H9 (cell line): Measurements from ENCODE around the gene FAM72A. TPM values are rescaled to one million over a fixed set of nuclear protein-coding genes. Genes with fewer than 3 reads are reported as not detected.
"Not testable (repeated sequence)": the region's sequence is repeated elsewhere in the genome, so short reads cannot be mapped to it uniquely, and the experiment has no call there.

ENCODE experiments used
- DNase-seq: peaks from one replicate; pipeline ENCODE4 v3.0.0-alpha.2; 2017
- H2AFZ ChIP-seq: one replicate; pipeline ENCODE4 v1.6.1; 2013; ENCODE audit warnings: mild to moderate bottlenecking, low read length, control low read depth, moderate library complexity
- H2AK5ac ChIP-seq: 2 replicates; pipeline ENCODE4 v1.6.1; 2013; ENCODE audit warnings: low read length, control low read depth, mixed read lengths; ENCODE audit not compliant: insufficient read length
- H2BK120ac ChIP-seq: one replicate; pipeline ENCODE4 v1.6.1; 2013; ENCODE audit warnings: low read depth, mild to moderate bottlenecking, low read length, control low read depth, inconsistent platforms; ENCODE audit not compliant: poor library complexity, severe bottlenecking
- H2BK12ac ChIP-seq: 2 replicates; pipeline ENCODE4 v1.6.1; 2013; ENCODE audit warnings: low read length, control low read depth, mixed read lengths, low read depth; ENCODE audit not compliant: insufficient read length
- H2BK15ac ChIP-seq: 2 replicates; pipeline ENCODE4 v1.6.1; 2013; ENCODE audit warnings: low read depth, low read length, control low read depth
- H2BK20ac ChIP-seq: one replicate; pipeline ENCODE4 v1.6.1; 2013; ENCODE audit warnings: low read depth, mild to moderate bottlenecking, low read length, control low read depth, inconsistent platforms; ENCODE audit not compliant: poor library complexity, severe bottlenecking
- H2BK5ac ChIP-seq: 2 replicates; pipeline ENCODE4 v1.6.1; 2013; ENCODE audit warnings: low read length, control low read depth, mixed read lengths; ENCODE audit not compliant: insufficient read length
- H3K14ac ChIP-seq: 2 replicates; pipeline ENCODE4 v1.6.1; 2013; ENCODE audit warnings: low read length, control low read depth; ENCODE audit not compliant: insufficient read depth
- H3K18ac ChIP-seq: 2 replicates; pipeline ENCODE4 v1.6.1; 2013; ENCODE audit warnings: low read depth, mild to moderate bottlenecking, mixed read lengths, low read length, control low read depth; ENCODE audit not compliant: insufficient read length
- H3K23ac ChIP-seq: 2 replicates; pipeline ENCODE4 v1.6.1; 2013; ENCODE audit warnings: low read length, control low read depth, mixed read lengths, low read depth; ENCODE audit not compliant: insufficient read length
- H3K23me2 ChIP-seq: 2 replicates; pipeline ENCODE4 v1.6.1; 2013; ENCODE audit warnings: low read depth, mild to moderate bottlenecking, mixed read lengths, low read length, control low read depth; ENCODE audit not compliant: insufficient read length, poor library complexity, severe bottlenecking
- H3K27ac ChIP-seq: 2 replicates; pipeline ENCODE4 v1.5.1; 2013; ENCODE audit warnings: low read length, control low read depth, mixed read lengths, low read depth; ENCODE audit not compliant: insufficient read length
- H3K27me3 ChIP-seq: 2 replicates; pipeline ENCODE4 v1.6.1; 2013; ENCODE audit warnings: low read length, control low read depth, inconsistent platforms; ENCODE audit not compliant: insufficient read depth
- H3K4ac ChIP-seq: 2 replicates; pipeline ENCODE4 v1.6.1; 2013; ENCODE audit warnings: low read depth, mild to moderate bottlenecking, control low read depth, inconsistent platforms, low read length, moderate library complexity
- H3K4me1 ChIP-seq: 2 replicates; pipeline ENCODE4 v1.6.1; 2013; ENCODE audit warnings: low read length, control low read depth, inconsistent platforms; ENCODE audit not compliant: insufficient read depth
- H3K4me2 ChIP-seq: 2 replicates; pipeline ENCODE4 v1.6.1; 2013; ENCODE audit warnings: low read length, control low read depth, mixed read lengths; ENCODE audit not compliant: insufficient read length, insufficient read depth
- H3K56ac ChIP-seq: 2 replicates; pipeline ENCODE4 v1.6.1; 2013; ENCODE audit warnings: low read depth, mild to moderate bottlenecking, mixed read lengths, low read length, control low read depth; ENCODE audit not compliant: insufficient read length
- H3K79me1 ChIP-seq: 2 replicates; pipeline ENCODE4 v1.6.1; 2013; ENCODE audit warnings: low read depth, mild to moderate bottlenecking, moderate library complexity, low read length, control low read depth, inconsistent platforms; ENCODE audit not compliant: insufficient read depth, poor library complexity, severe bottlenecking
- H3K79me2 ChIP-seq: 2 replicates; pipeline ENCODE4 v1.6.1; 2013; ENCODE audit warnings: low read length, control low read depth, inconsistent platforms; ENCODE audit not compliant: insufficient read depth
- H3K9ac ChIP-seq: 2 replicates; pipeline ENCODE4 v1.6.1; 2013; ENCODE audit warnings: low read length, control low read depth, mixed read lengths; ENCODE audit not compliant: insufficient read length; ENCODE audit errors: extremely low read depth
- H3K9me3 ChIP-seq: one replicate; pipeline ENCODE4 v1.6.1; 2013; ENCODE audit warnings: low read depth, low read length, inconsistent platforms; ENCODE audit not compliant: control insufficient read depth
- H3T11ph ChIP-seq: one replicate; pipeline ENCODE4 v1.6.1; 2013; ENCODE audit warnings: mild to moderate bottlenecking, low read length, control low read depth, inconsistent platforms
- H4K20me1 ChIP-seq: one replicate; pipeline ENCODE4 v1.6.1; 2013; ENCODE audit not compliant: control insufficient read depth, insufficient read length, insufficient read depth
- H4K5ac ChIP-seq: 2 replicates; pipeline ENCODE4 v1.6.1; 2013; ENCODE audit warnings: low read depth, mild to moderate bottlenecking, mixed read lengths, low read length, control low read depth; ENCODE audit not compliant: insufficient read length
- H4K8ac ChIP-seq: replicated peaks from 2 replicates; pipeline ENCODE4 v1.6.1; 2013; ENCODE audit warnings: low read length, control low read depth, mixed read lengths, low read depth; ENCODE audit not compliant: insufficient read length
- H4K91ac ChIP-seq: 2 replicates; pipeline ENCODE4 v1.6.1; 2013; ENCODE audit warnings: low read depth, mild to moderate bottlenecking, moderate library complexity, mixed read lengths, low read length, control low read depth; ENCODE audit not compliant: insufficient read length
- H3K27ac Mint-ChIP-seq, 3 experiments: 2 replicates in 2 of 3; 3 replicates in 1 of 3; pipeline ENCODE4 v1.8.0; 2020 to 2021; ENCODE audit warnings: mixed read lengths in 3 of 3, mild to moderate bottlenecking in 1 of 3, moderate library complexity in 1 of 3
- H3K27me3 Mint-ChIP-seq: 2 replicates; pipeline ENCODE4 v1.8.0; 2021; ENCODE audit warnings: low read depth, mild to moderate bottlenecking, moderate library complexity, mixed read lengths
- H3K36me3 Mint-ChIP-seq, 3 experiments: 2 replicates in 2 of 3; 3 replicates in 1 of 3; pipeline ENCODE4 v1.8.0; 2020 to 2021; ENCODE audit warnings: low read depth in 3 of 3, mixed read lengths in 3 of 3; ENCODE audit not compliant: insufficient read depth in 1 of 3
- H3K4me1 Mint-ChIP-seq, 2 experiments: 2 replicates each; pipeline ENCODE4 v1.8.0; 2020; ENCODE audit warnings: mixed read lengths in 2 of 2
- H3K4me3 Mint-ChIP-seq, 2 experiments: 2 replicates in 1 of 2; 3 replicates in 1 of 2; pipeline ENCODE4 v1.8.0; 2020 to 2021; ENCODE audit warnings: mild to moderate bottlenecking in 2 of 2, mixed read lengths in 2 of 2, moderate library complexity in 1 of 2
- H3K9me3 Mint-ChIP-seq, 2 experiments: 2 replicates in 1 of 2; 3 replicates in 1 of 2; pipeline ENCODE4 v1.8.0; 2020; ENCODE audit warnings: mild to moderate bottlenecking in 2 of 2, mixed read lengths in 2 of 2, moderate library complexity in 1 of 2
- WGBS: extraction: QIAGEN DNeasy Blood & Tissue Kit; methylation state at CpG from one replicate; pipeline ENCODE4 v1.1.7; 2013; ENCODE audit warnings: missing lambda C conversion rate, low lambda C conversion rate, mixed read lengths; ENCODE audit not compliant: insufficient read length; ENCODE audit errors: extremely low coverage; 5-methylcytosine and 5-hydroxymethylcytosine counted together
- total RNA-seq: library from RNA; stranded (reverse); gene quantifications from 2 replicates; pipeline ENCODE4 v1.2.1, GENCODE V29; 2021

FAM72A gene
- total RNA-seq, 1 experiment from 2014 or later = 10.5 TPM

- H3K27me3 ChIP-seq, H3K27ac ChIP-seq, H3K23ac ChIP-seq, H4K20me1 ChIP-seq, H3K27me3 Mint-ChIP-seq, H4K5ac ChIP-seq, H3K9me3 ChIP-seq, H3K18ac ChIP-seq, H4K91ac ChIP-seq, H3K27ac Mint-ChIP-seq, H2AFZ ChIP-seq, H2BK20ac ChIP-seq, H2BK120ac ChIP-seq, H3K4me1 ChIP-seq, H3K9ac ChIP-seq, H2BK15ac ChIP-seq, H3K23me2 ChIP-seq, H3K79me1 ChIP-seq, H3K14ac ChIP-seq, H3K4me1 Mint-ChIP-seq, H3K9me3 Mint-ChIP-seq, H3K4me2 ChIP-seq, H3T11ph ChIP-seq, H2BK12ac ChIP-seq, H3K56ac ChIP-seq, H3K79me2 ChIP-seq, H3K4me3 Mint-ChIP-seq, H4K8ac ChIP-seq, DNase-seq, H3K4ac ChIP-seq, H2BK5ac ChIP-seq, H3K36me3 Mint-ChIP-seq, H2AK5ac ChIP-seq: not testable (repeated sequence)
- WGBS = no CpG with 5 or more reads among the region's 1 CpG
Measured at GRCh38 chr1:206210802-206211201, 8.2 kb upstream of the FAM72A start.

GRCh38 chr1:206205569-206205968 is 2.9 kb upstream of the FAM72A start:
- H3K79me1 ChIP-seq, H3K4me2 ChIP-seq, H3K27ac ChIP-seq, H4K20me1 ChIP-seq, H3K4me1 ChIP-seq, H3K23ac ChIP-seq, DNase-seq, H2BK20ac ChIP-seq, H3K23me2 ChIP-seq, H3K27me3 ChIP-seq, H3K4me3 Mint-ChIP-seq, H2BK120ac ChIP-seq, H3K9me3 ChIP-seq, H2AFZ ChIP-seq, H3K14ac ChIP-seq, H4K8ac ChIP-seq, H3K9me3 Mint-ChIP-seq, H3K4me1 Mint-ChIP-seq, H4K91ac ChIP-seq, H3K79me2 ChIP-seq, H2BK12ac ChIP-seq, H3K27me3 Mint-ChIP-seq, H3K9ac ChIP-seq, H3K4ac ChIP-seq, H2AK5ac ChIP-seq, H4K5ac ChIP-seq, H3K36me3 Mint-ChIP-seq, H2BK5ac ChIP-seq, H3K18ac ChIP-seq, H2BK15ac ChIP-seq, H3K27ac Mint-ChIP-seq, H3T11ph ChIP-seq, H3K56ac ChIP-seq: not testable (repeated sequence)
- WGBS = no CpG with 5 or more reads among the region's 31 CpGs
